Upper lobe of left lung (tissue), 6 donors: ENCODE measurements around the gene KRTAP5-2. TPM values are rescaled to one million over a fixed set of nuclear protein-coding genes. Genes with fewer than 3 reads are reported as not detected.

Experiments used
- ATAC-seq, 2 donors: fragments of 200-7000 bp; cut with Tn5 transposase; one replicate each; pipeline ENCODE4 v1.9.1; 2022; ENCODE audit warnings: mild to moderate bottlenecking in 2 of 2, moderate library complexity in 2 of 2; ENCODE audit not compliant: low FRiP score in 2 of 2
- DNase-seq, 2 donors: peaks; one replicate each; pipeline ENCODE4 v3.0.0-alpha.2; 2019 to 2020
- H3K27ac ChIP-seq, 4 donors: fragments of 200-600 bp; sonication (generic); one replicate each; pipeline ENCODE4 v1.5.1; 2016 to 2019
- H3K27me3 ChIP-seq, 4 donors: fragments of 200-600 bp; sonication (generic); one replicate each; pipeline ENCODE4 v1.5.1; 2017 to 2019
- H3K36me3 ChIP-seq, 4 donors: fragments of 200-600 bp; sonication (generic); one replicate each; pipeline ENCODE4 v1.5.1; 2016 to 2019
- H3K4me1 ChIP-seq, 4 donors: fragments of 200-600 bp; sonication (generic); one replicate each; pipeline ENCODE4 v1.5.1; 2018 to 2019
- H3K4me3 ChIP-seq, 4 donors: fragments of 200-600 bp; sonication (generic); one replicate each; pipeline ENCODE4 v1.5.1; 2017 to 2019; ENCODE audit warnings: mild to moderate bottlenecking in 2 of 4, moderate library complexity in 1 of 4
- H3K9me3 ChIP-seq, 4 donors: fragments of 200-600 bp; sonication (generic); one replicate each; pipeline ENCODE4 v1.5.1; 2018 to 2019
- CTCF ChIP-seq, 6 experiments: fragments of 450-650 bp in 4 of 6; fragments of 200-600 bp in 2 of 6; sonication (generic) in 2 of 6; IDR thresholded peaks; one replicate each; pipeline ENCODE4 v1.5.1; 2016 to 2019; ENCODE audit warnings: antibody characterized with exemption in 6 of 6
- EP300 ChIP-seq, 4 donors: sonication (generic); formaldehyde crosslinking; IDR thresholded peaks; one replicate each; pipeline ENCODE4 v1.5.1; 2017; ENCODE audit warnings: antibody characterized with exemption in 4 of 4, control low read depth in 2 of 4
- POLR2A ChIP-seq, 4 donors: fragments of 450-650 bp; IDR thresholded peaks; one replicate each; pipeline ENCODE4 v1.5.1; 2016 to 2017; ENCODE audit warnings: antibody characterized with exemption in 4 of 4, mild to moderate bottlenecking in 2 of 4
- POLR2AphosphoS5 ChIP-seq, 2 donors: sonication (generic); formaldehyde crosslinking; IDR thresholded peaks; one replicate each; pipeline ENCODE4 v1.5.1; 2017; ENCODE audit warnings: antibody characterized with exemption in 2 of 2
- WGBS, 2 donors: methylation state at CpG; one replicate each; pipeline ENCODE4 v1.1.5; 2017 to 2018; 5-methylcytosine and 5-hydroxymethylcytosine counted together
- total RNA-seq, 6 donors: library from RNA; depleted of rRNA in 4 of 6; stranded (reverse); fragments of >200 nt in 4 of 6; gene quantifications; one replicate each; pipeline versions ENCODE4 v1.1.0 to v1.2.1, GENCODE V29; 2016 to 2021
- donor health status: DM: no; HTN: no; CAD: no; lungs with moderate emphysema.
- donor health status: DM: no; HTN: yes; CAD: no; lungs with severe emphysema.

KRTAP5-2 gene
- total RNA-seq, 6 donors from 2014 or later = not detected

DNA sequence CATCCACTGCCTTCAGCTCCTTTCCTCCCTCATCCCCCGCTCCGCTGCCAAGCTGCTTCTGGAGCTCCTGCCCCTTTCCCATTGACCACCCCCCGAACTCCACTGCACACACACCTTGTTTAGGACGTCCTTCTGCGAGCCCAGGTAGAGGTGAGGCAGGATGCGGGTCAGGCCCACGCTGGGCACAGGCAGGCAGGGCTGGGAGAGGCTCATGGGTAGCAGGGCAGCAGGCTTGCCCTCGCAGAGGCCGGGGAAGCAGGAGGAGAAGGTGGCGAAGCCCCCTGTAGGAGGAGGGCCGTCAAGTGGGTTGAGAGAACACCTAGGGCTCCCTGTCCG is 39.4 kb downstream of the KRTAP5-2 start:
- 58 to 63% methylated on average over 7 to 8 of the region's 12 CpGs for whole genome bisulfite sequencing, 2 donors
- H3K4me3 ChIP-seq = peak overlapping the region in 3 of 4 donors; percentile 11 to 33 (median 23)
- H3K27me3 ChIP-seq = no peaks in the 10 kb centered on the region
- DNase-seq (no peak), ATAC-seq (peak in 1 of 2 donors; percentile 0)
- TF ChIP-seq POLR2A (IDR thresholded peaks at IDR 0.05) (no peak), POLR2AphosphoS5 (IDR thresholded peaks at IDR 0.05) (no peak)
- H3K9me3 ChIP-seq = no peaks in the 10 kb centered on the region
- peaks cover 23 to 37% (median 33%) of the 10 kb centered on the region in 4 donors for H3K4me1 ChIP-seq
- H3K27ac ChIP-seq = peak overlapping the region; percentile 85 to 88 (median 86)
- H3K36me3 ChIP-seq = peaks cover 0 to 44% (median 17%) of the 10 kb centered on the region in 4 donors

- peak overlapping the region; percentile 85 to 88 (median 86) for H3K27ac ChIP-seq
- ATAC-seq (peak in 1 of 2 donors; percentile 44), DNase-seq (peak; percentile 52 to 87)
- H3K4me1 ChIP-seq = peaks cover 23 to 39% (median 33%) of the 10 kb centered on the region in 4 donors
- no peaks in the 10 kb centered on the region for H3K9me3 ChIP-seq
- H3K27me3 ChIP-seq = no peaks in the 10 kb centered on the region
- no peak for TF ChIP-seq EP300 (IDR thresholded peaks at IDR 0.05)
- TF ChIP-seq POLR2A (IDR thresholded peaks at IDR 0.05) = no peak
- TF ChIP-seq POLR2AphosphoS5 (IDR thresholded peaks at IDR 0.05) = no peak
- TF ChIP-seq CTCF (IDR thresholded peaks at IDR 0.05) = no peak
- WGBS, 2 donors = 43 to 49% methylated on average over 29 of the region's 29 CpGs
- peaks cover 0 to 38% (median 13%) of the 10 kb centered on the region in 4 donors for H3K36me3 ChIP-seq
- peak overlapping the region in 3 of 4 donors; percentile 11 to 33 (median 23) for H3K4me3 ChIP-seq
Measured at GRCh38 chr11:1557904-1558774, 40.0 kb downstream of the KRTAP5-2 start.

DNA sequence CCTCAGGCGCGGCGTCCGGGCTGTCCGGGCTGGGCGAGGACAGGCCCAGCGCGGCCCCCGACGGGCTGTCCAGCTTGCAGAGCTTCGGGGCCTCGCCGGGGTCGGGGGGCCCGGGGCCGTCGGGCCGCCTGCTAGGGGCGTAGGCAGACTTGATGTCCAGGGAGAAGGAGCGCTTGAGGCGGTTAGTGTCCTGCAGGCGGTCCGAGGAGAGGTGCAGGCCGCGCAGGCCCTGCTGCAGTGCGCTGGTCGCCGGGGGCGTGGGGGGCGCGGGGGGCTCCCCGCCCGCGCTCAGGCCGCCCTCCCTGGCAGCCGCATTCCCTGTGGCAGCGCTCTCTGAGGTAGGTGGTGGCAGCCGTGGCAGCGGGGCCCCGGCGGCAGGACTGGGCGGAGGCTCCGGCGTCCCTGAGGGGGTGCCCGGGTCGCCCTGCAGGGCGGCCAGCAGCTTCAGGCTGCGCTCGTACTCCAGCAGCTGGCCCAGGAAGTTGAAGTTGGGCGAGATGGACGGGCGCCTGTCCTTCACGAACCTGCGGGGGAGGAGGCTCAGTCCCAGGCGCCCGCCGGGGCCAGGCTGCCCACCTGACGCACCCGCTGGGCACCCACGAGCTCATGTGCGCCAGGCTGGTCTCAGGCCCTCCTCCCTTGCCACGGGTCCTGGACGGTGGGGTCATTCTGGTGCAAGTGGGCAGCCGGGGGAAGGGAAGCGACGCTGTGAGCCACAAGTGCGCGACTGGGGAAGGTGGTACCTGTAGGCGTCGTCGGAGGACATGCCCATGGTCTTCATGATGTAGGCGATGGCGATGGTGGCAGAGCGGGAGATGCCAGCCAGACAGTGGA is 40.8 kb downstream of the KRTAP5-2 start:
- peak in 1 of 2 donors; percentile 83 for DNase-seq
- peak overlapping the region; percentile 85 to 88 (median 86) for H3K27ac ChIP-seq
- H3K27me3 ChIP-seq = no peaks in the 10 kb centered on the region
- WGBS, 2 donors = 90 to 97% methylated on average over 28 to 39 of the region's 74 CpGs
- H3K36me3 ChIP-seq = peaks cover 0 to 29% (median 10%) of the 10 kb centered on the region in 4 donors
- TF ChIP-seq POLR2A (IDR thresholded peaks at IDR 0.05) (no peak), CTCF (IDR thresholded peaks at IDR 0.05) (no peak), EP300 (IDR thresholded peaks at IDR 0.05) (no peak), POLR2AphosphoS5 (IDR thresholded peaks at IDR 0.05) (no peak)
- ATAC-seq = no peak
- peaks cover 23 to 39% (median 33%) of the 10 kb centered on the region in 4 donors for H3K4me1 ChIP-seq
- H3K9me3 ChIP-seq = no peaks in the 10 kb centered on the region
- no peak overlapping the region for H3K4me3 ChIP-seq

- no peak overlapping the region for H3K27ac ChIP-seq
- no peaks in the 10 kb centered on the region for H3K27me3 ChIP-seq
- TF ChIP-seq EP300 (IDR thresholded peaks at IDR 0.05) = no peak
- TF ChIP-seq POLR2A (IDR thresholded peaks at IDR 0.05) = no peak
- TF ChIP-seq CTCF (IDR thresholded peaks at IDR 0.05) = no peak
- no peak for TF ChIP-seq POLR2AphosphoS5 (IDR thresholded peaks at IDR 0.05)
- peak in 1 of 2 donors; percentile 83 for DNase-seq
- peaks cover 23 to 39% (median 33%) of the 10 kb centered on the region in 4 donors for H3K4me1 ChIP-seq
- no peaks in the 10 kb centered on the region for H3K9me3 ChIP-seq
- no peak overlapping the region for H3K4me3 ChIP-seq
- H3K36me3 ChIP-seq = peaks cover 0 to 20% (median 10%) of the 10 kb centered on the region in 4 donors
- 62 to 83% methylated on average over 26 to 63 of the region's 63 CpGs for WGBS, 2 donors
- no peak for ATAC-seq
Measured at GRCh38 chr11:1556278-1556902, 41.7 kb downstream of the KRTAP5-2 start.
